NCI-H446 (cell line): ENCODE measurements around the gene OR2B2.

Source experiments
- DNase-seq, 2 experiments: peaks; one replicate each; lab custom pipeline; 2025; lab: John Stamatoyannopoulos, UW

The OR2B2 gene

DNA sequence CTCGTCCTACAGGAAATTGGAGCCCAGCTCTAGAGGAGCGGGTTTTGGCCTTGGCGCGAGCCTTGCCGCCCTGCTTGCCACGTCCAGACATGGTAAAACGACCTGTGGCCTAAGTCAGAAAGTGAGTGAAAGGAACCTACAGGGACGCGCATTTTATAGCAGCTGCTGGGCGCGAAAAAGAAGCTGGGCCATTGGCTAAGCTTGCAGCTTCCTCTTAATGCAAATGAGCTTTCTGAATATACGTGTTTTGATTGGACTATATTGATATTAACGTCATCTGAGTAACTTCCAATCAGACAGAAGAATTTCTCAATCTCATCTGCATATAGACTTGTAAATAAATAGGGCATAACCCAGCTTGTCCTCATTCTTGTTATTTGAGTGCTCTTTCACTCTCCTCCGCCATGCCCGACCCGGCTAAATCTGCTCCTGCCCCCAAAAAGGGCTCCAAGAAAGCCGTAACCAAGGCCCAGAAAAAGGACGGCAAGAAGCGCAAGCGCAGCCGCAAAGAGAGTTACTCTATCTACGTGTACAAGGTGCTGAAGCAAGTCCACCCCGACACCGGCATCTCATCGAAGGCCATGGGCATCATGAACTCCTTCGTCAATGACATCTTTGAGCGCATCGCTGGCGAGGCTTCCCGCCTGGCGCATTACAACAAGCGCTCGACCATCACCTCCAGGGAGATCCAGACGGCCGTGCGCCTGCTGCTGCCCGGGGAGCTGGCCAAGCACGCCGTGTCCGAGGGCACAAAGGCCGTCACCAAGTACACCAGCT, 18.9 kb downstream of the OR2B2 start:
- DNase-seq, result peak; percentile 97

DNA sequence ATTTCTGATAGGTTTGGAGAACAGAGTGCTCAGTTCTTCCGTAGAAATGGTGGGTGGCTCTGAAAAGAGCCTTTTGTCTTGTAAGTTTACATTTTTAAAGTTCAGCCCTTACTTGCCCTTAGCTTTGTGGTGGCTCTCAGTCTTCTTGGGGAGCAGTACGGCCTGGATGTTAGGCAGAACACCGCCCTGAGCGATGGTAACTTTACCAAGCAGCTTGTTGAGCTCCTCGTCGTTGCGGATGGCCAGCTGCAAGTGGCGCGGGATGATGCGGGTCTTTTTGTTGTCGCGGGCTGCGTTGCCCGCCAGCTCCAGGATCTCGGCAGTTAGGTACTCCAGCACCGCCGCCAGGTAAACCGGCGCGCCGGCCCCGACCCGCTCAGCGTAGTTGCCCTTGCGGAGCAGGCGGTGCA, 19.5 kb downstream of the OR2B2 start:
- DNase-seq, result no peak

DNA sequence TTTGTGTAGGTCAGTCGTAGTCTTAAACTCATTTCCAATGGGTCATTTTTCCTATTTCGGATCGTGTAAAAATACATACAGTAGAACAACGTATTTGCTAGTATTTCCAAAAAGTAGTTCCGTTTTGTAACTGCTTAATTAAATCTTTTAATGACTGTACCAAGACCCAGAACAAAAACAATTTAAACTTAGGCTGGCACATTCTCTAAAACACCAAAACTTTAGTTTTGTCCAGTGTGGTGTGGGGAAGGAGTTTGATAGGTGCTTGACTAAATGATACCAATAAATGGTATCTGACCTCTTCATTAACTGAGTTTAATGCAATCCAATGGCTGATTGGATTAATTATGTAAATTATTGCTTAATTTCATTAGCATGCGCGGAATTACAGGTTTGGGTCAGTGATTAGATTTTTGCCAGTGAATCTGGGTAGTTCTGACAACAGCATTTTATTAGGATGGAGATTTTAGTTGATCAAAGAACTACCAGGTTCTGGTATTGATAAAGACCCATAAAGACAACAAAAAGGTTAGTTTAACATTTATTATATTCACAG, 20.8 kb downstream of the OR2B2 start:
- no peak for DNase-seq

DNA sequence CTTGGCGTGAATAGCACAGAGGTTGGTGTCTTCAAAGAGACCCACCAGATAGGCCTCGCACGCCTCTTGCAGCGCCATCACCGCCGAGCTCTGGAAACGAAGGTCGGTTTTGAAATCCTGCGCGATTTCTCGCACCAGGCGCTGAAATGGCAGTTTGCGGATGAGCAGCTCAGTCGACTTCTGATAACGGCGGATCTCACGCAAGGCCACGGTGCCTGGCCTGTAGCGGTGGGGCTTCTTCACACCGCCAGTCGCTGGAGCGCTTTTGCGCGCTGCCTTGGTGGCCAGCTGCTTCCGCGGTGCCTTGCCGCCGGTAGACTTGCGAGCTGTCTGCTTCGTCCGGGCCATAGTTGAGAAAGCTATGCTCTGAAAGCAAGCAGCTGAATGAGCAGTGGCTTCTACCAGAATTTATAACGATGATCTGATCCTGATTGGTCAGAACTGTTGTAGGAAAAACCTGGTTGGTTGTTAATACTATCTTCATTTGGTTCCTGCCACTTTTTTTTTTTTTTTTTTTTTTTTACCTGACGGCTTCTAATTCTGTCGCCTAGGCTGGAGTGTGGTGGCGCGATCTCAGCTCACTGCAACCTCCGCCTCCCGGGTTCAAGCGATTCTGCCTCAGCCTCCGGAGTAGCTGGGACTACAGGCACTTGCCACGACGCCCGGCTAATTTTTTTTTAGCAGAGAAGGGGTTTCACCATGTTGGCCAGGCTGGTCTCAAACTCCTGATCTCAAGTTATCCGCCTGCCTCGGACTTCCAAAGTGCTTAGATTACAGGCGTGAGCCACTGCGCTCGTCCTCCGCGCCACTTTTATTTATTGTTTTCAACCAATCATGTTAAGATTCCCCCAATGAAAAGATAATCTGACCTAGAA, 21.5 kb downstream of the OR2B2 start:
- DNase-seq, result no peak

DNA sequence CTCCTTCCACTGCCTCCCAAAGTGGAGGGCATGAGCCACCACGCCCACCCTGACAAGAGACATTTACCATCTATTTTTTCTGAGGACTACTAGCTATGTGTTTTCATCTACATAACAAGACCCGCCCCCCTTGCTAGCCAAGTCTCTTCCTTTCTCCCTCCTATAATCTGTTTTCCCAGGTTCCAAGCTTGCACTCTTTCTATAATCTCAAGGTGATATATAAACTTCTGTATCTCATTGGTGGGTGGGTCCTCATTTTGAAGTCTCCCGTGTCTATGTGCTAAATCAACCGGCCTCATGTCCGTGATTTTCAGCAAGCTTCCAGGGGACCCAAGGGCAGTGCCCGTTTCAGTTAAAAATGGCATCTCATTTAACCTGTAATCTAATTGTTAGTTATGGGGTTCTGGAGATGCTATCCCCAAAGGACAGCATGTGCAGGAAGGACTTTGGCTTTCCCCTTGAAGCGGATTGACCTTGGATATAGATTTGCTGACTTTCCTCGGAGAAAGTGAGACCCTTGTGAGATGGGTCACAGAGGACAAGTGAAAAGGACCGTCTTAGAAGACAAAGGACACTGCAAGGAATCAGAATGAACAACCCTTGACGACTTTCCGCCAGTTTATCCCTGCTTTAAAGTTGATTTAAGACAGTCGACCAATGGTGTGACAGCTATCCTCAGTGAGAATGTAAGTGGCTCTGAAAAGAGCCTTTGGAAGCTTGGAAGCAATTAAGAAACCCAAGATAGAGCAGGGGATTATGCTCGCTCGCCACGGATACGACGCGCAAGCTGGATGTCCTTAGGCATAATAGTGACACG, 22.4 kb downstream of the OR2B2 start:
- DNase-seq, result no peak

DNA sequence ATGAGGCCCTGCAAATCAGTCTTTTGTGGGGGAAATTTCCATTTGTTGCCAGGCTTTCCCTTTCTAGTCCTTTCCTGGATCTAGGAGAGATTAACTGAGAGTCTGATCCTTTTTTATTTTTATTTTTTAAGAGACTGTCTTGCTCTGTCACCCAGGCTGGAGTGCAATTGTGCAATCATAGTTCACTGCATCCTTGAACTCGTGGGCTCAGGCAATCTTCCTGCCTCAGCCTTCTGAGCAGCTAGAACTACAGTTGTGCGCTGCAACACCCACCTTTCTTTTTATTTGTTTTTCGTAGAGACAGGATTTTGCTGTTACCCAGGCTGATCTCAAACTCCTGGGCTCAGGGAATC, 22.9 kb downstream of the OR2B2 start:
- no peak for DNase-seq

DNA sequence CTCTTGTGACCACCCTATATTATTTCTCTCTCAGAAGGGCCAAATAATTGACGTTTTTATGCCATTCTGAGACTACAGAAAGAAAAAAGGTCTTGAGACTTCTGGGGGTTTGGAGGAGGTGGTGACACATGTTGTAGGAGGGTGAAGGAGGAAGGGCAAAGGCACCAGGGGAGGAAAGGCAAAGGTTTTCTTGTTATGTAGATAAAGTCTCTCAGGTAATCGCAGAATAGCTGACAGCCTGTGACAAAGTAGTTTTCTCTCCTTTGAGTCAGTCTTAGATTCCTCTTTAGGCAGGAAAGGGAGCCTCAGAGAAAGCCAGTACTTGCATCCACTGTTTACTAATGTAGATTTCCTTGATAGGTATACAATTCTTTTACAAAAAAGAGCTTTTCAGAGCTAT, 23.6 kb downstream of the OR2B2 start:
- no peak for DNase-seq

DNA sequence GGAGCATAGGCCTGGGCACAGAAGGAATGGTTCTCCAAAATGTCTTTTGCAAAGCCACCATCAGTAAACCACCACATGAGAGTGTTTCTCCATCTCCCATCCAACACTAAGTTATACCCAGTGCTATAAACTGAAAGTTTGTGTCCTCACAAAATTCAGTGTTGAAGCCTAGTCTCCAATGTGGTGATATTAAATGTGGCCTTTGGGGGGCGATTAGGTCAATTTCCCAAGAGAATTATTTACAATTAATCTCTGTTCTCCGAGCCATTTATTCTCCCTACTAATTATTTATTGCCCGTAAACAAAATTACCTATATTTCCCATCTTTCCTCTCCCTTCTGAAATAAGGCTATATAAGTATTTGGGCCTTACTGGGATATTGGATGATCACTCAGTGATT, 26.1 kb downstream of the OR2B2 start:
- DNase-seq, result no peak

DNA sequence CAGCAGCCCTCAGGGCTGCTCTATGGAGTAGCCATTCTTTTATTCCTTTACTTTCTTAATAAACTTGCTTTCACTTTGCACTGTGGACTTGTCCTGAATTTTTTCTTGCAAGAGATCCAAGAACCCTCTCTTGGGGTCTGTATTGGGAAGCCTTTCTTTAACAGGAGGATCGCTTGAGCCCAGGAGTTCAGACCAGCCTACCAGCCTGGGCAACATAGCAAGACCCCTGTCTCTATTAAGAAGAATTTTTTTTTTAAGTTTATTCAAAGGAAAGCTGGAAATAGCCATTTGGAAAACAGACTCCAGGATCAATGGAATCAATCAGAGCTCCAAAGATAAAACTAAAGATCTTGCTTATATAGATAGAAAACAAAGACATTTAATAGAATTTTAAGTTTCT, 29.1 kb downstream of the OR2B2 start:
- no peak for DNase-seq

DNA sequence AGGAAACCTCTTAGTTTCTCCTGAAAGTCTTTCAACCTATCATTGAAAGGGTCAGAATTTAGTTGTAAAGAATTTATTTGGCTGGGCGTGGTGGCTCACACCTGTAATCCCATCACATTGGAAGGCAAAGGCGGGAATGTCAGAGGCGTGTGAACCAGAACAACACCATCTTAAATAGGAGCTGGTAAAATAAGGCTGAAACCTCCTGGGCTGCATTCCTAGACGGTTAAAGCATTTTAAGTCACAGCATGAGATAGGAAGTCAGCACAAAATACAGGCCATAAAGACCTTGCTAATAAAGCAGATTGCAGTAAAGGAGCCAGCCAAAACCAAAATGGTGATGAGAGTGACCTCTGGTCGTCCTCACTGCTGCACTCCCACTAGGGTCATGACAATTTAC, 29.6 kb downstream of the OR2B2 start:
- DNase-seq, result no peak

DNA sequence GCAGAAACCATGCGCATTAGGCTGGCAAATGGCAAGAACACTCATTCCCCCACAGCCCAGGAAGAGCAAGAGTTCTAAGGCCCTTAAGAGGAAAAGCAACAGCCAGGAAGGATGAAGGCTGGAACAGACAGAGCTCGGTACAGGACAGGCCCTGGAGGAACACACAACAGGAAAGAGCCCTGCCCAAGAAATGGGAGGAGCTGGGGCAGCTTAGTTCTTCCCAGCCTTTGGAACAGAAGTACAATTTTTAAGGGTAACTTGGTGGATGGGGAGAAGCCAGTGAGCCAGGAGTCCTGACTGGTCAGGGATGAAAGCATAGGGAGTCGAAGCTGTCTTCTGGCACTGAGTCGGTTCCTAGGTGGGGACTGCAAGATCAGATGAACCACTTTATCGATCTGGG, 32.4 kb downstream of the OR2B2 start:
- DNase-seq, result no peak

DNA sequence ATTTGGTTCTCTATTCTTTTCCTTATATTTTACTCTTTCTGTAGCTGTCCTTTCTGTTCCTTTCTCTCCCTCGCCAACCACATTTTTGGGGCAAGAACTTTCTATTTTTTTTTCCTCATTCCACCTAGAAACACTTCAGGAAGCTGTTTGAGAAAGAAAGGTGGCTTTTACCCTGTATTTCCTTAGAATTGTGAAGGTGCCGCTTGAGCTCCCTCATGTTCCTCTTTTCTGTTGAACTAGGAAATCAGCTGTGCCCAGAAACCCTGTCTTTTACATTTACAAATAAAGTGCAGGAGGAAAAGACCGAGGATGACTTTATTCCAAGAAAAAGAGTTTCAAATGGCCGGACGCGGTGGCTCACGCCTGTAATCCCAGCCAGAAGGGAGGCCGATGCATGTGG, 38.2 kb downstream of the OR2B2 start:
- DNase-seq, result no peak

DNA sequence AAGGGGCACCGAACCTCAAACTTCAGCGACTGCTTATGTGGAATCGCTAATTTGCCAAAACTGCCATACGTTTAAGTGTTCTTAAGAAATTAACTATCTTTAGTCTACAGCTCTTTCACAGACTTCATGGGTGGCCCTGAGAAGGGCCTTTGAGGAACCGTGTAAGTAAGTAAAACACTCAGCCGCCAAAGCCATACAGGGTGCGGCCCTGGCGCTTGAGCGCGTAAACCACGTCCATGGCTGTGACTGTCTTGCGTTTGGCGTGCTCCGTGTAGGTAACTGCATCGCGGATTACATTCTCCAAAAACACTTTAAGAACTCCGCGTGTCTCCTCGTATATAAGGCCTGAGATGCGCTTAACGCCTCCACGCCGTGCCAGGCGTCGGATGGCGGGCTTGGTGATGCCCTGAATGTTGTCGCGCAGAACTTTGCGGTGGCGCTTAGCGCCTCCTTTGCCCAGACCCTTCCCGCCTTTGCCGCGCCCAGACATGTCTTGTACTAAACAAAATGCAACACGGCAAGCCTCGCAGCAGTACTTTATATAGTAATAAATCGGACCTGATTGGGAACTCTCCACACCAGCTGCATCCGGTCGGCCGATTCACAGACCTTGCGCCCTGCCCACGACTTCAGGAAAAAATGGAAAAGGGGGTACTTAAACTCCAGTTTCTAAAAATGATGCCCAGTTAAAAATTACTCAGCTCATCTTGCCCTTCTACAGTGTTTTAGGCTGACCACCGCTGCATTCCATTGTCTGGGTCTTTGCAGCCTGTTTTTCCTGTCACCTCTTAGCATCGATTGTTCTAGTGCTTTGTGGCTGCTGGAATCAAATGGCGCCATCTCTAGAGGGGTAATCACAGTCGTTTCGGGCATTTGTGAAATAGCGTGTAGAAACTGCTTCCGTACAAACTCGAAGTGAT, 38.9 kb downstream of the OR2B2 start:
- no peak for DNase-seq

DNA sequence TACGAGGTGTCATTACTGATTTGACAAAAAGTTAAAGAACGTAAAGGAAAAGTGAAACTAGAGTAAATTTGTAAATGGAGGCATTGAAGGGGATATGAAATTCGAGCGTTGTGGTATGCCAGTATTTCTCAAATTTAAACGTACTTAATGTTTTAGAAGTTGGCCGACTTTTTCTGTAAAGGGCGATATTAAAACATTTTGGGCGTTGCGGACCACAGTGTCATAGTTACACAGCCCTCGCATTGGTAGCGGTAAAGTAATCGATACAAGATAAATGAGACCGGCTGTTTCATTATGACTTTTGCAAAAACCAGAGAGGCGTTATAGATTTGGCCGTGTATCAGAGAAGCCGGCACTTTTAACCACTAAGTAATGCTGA, 39.6 kb downstream of the OR2B2 start:
- no peak for DNase-seq

DNA sequence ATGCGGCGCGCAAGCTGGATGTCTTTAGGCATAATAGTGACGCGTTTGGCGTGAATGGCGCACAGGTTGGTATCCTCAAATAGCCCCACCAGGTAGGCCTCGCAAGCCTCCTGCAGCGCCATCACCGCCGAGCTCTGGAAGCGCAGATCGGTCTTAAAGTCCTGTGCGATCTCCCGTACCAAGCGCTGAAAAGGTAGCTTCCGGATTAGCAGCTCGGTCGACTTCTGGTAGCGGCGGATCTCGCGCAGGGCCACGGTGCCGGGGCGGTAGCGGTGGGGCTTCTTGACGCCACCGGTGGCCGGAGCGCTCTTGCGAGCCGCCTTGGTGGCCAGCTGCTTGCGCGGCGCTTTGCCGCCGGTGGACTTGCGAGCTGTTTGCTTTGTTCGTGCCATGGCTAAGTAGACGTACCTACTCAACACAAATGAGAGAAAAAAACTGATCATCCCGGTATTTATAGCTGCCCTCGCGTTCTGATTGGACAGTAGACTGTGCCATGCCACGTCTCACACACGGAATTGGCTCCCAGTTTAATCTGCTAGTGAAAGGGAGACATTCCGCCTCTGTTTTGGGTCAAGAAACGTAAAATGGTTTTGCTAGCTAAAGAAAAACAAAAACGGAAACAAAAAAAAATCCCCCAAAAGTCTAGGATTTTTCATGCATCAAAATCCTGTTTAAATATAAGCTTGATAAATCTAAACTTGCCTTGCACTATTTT, 40.1 kb downstream of the OR2B2 start:
- no peak for DNase-seq

DNA sequence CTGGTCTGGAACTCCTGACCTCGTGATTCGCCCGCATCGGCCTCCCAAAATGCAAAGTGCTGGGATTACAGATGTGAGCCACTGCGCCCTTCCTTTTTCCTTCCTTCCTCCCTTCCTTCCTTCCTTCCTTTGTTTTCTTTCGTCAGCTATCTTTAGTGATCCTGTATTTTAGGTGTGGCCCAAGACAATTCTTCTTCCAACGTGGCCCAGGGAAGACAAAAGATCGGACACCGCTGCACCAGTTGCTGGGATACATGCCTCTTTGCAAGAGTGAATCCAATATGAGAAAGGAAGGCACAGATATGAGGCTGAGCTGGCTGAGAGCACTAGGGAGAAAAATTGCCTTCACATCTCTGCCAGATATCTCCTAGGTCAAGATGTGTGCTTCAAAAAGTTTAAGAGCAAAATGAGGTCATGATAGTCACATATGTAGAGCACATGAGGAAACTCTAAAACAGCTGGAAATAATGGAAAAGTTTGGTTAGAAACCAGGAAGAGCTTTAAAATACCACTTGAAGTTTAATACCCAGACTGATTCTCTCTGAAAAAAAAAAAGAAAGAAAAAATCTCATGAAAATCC, 41.8 kb downstream of the OR2B2 start:
- DNase-seq, result no peak

DNA sequence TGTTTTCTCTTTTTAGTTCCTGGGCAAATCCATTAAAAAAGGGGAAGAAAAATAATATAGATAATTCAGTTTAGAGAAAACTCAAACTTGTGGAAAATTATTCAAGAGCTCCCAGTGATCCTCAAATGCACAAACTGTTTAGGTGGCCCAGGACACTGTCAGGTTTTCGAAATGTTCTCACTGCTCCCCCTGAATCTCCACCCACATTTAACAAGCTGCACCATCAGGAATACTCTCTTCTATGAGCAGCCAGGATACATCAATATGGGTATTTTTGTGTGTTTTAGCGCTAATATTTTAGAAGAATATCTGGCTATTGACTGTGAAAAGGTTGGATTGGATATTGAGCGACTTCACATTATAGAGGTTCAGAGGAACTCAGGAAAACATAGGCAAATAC, 43.9 kb downstream of the OR2B2 start:
- DNase-seq, result no peak

DNA sequence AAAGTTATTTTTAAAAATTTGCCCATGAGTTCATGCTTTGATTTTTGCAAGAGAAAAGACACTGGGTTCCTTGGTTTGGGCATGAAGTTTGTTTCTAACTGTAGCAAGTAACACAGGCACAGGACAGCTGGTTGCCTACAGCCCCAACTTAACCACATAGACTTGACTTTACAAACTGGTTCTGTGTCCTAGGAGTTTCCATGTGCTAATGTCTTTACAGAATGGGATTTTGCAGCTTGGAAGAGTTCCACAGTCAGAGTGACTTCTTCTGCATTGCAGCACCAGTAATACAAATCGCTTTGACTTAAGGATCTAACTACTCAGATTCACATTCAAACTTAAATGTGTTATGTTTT, 44.3 kb downstream of the OR2B2 start:
- no peak for DNase-seq

DNA sequence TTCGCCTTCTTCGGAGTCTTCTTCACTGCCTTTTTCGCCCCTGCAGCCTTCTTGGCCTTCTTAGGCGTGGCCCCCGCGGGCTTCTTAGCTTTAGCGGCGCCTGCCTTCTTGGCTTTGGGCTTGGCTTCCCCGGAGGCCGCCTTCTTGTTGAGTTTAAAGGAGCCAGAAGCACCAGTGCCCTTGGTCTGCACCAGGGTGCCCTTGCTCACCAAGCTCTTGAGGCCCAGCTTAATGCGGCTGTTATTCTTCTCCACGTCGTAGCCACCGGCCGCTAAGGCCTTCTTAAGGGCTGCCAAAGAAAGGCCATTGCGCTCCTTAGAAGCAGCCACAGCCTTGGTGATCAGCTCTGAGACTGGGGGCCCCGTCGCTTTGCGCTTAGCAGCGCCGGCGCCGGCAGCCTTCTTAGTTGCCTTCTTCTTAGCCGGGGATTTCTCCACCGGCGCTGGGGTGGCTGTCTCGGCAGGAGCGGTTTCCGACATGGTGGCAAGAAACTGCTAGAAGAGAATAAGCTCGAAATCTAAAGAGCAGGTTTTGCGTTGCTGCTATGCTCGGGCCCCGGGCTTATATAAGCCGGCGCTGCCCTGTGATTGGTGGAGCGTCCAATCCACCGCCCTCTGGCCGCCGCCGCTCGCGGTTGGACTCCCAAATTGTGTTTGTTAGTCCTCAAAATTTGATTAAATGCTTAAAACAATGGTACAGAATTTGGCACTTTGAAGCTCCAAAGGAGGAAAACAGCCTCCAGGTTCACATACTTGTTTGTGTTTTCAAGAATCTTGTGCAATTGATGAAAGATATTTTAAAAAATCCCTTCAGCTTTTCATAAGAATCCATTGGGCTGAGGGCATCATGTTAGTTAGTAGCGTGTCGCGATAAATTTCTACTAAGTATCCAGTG, 44.9 kb downstream of the OR2B2 start:
- DNase-seq, result no peak
